ENCODE data around the gene SRMS. TPM values are rescaled to one million over a fixed set of nuclear protein-coding genes. Genes with fewer than 3 reads are reported as not detected.

The SRMS gene
- total RNA-seq, 1 donor from 2014 or later: not detected

DNA sequence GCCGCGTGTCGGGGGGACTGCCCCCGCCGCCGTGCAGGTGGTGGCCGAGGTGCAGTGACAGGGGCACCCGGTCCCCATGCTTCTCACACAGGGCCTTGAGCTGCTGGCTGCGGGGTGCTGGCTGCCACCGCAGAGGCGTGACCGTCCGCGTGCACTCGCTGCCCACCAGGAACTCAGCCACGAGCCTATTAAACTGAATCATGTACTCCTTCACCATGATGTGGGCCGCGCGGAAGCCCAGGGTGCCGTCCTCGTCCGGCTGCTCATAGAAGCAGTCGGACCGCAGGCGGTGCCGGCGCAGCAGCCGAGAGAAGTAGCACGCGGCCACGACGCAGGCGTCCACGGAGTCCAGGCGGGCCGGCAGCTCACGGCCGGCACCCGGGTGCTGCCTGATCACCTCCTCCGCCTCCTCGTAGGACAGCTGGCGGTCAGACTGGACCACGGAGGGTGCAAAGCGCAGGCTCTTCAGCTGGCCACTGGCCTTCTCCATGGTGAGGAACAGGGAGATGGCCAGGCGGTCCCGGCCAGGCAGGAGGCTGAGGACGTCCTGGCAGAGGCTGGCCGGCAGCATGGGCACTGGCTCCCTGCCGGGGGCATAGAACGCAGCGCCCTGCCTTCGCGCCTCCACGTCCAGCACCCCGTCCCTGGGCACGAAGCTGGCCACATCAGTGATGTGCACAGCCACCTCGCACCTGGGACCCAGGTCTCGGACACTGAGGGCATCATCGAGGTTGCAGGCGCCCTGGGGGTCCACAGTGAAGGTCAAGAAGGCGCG lies 16.7 kb upstream of the SRMS start:
- TF ChIP-seq, protein P1, sequence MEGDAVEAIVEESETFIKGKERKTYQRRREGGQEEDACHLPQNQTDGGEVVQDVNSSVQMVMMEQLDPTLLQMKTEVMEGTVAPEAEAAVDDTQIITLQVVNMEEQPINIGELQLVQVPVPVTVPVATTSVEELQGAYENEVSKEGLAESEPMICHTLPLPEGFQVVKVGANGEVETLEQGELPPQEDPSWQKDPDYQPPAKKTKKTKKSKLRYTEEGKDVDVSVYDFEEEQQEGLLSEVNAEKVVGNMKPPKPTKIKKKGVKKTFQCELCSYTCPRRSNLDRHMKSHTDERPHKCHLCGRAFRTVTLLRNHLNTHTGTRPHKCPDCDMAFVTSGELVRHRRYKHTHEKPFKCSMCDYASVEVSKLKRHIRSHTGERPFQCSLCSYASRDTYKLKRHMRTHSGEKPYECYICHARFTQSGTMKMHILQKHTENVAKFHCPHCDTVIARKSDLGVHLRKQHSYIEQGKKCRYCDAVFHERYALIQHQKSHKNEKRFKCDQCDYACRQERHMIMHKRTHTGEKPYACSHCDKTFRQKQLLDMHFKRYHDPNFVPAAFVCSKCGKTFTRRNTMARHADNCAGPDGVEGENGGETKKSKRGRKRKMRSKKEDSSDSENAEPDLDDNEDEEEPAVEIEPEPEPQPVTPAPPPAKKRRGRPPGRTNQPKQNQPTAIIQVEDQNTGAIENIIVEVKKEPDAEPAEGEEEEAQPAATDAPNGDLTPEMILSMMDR (IDR thresholded peaks at IDR 0.05): no peak
- TF ChIP-seq POLR2AphosphoS5 (IDR thresholded peaks at IDR 0.05; ENCODE audit: insufficient read depth in 1 of 2, low read depth in 1 of 2) (no peak), POLR2A (IDR thresholded peaks at IDR 0.05) (no peak)
- H3K4me3 ChIP-seq: no peak overlapping the region
- H3K36me3 ChIP-seq: peaks cover 0 to 47% of the 10 kb centered on the region in 2 donors
- H3K27ac ChIP-seq: no peak overlapping the region
- no peak for DNase-seq (ENCODE audit: extremely low spot score in 2 of 2)
- H3K27me3 ChIP-seq: no peaks in the 10 kb centered on the region
- H3K4me1 ChIP-seq: no peaks in the 10 kb centered on the region
- H3K9me3 ChIP-seq: no peaks in the 10 kb centered on the region
- intact Hi-C loops (cut with DNase I): no loop called here

DNA sequence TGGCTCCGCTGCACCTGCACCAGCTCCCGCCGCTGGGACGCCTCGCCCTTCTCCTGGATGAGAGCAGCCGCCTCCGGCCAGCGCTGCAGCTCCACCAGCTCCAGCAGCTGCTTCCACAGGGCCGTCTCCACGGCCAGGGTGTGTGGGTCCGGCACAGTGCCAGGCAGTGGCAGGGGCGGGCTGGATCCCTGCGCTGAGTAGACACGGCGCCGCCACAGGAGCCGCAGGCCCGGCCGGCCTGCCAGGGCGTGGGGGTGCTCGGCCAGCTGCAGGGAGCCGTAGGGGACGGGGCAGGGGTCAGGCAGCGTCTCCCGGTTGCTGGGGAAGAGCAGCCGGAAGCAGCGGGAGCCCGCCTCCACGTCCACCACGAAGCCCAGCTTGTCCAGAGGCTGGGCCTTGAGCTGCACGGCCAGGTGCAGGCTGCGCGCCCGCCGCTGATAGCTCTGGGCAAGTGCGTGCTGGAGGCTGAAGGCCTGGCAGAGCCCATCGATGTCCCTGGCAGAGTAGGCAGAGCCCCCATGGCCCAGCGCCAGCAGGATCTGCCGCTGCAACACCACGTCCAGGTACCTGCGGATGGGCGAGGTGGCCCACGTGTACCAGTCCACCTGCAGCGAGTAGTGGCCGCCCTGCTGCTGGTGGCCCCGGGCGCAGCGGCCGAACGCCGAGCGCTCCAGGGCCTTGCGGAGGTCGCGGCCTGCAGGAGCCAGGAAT lies 15.8 kb upstream of the SRMS start:
- TF ChIP-seq POLR2A (IDR thresholded peaks at IDR 0.05) (no peak), POLR2AphosphoS5 (IDR thresholded peaks at IDR 0.05; ENCODE audit: insufficient read depth in 1 of 2, low read depth in 1 of 2) (no peak)
- TF ChIP-seq, protein P1 (IDR thresholded peaks at IDR 0.05): no peak
- Histone ChIP-seq H3K27me3 (no peaks in the 10 kb centered on the region), H3K27ac (no peak overlapping the region), H3K9me3 (no peaks in the 10 kb centered on the region), H3K36me3 (peaks cover 0 to 47% of the 10 kb centered on the region in 2 donors), H3K4me1 (no peaks in the 10 kb centered on the region), H3K4me3 (no peak overlapping the region)
- intact Hi-C loops (cut with DNase I): no loop called here
- DNase-seq (ENCODE audit: extremely low spot score in 2 of 2): no peak

DNA sequence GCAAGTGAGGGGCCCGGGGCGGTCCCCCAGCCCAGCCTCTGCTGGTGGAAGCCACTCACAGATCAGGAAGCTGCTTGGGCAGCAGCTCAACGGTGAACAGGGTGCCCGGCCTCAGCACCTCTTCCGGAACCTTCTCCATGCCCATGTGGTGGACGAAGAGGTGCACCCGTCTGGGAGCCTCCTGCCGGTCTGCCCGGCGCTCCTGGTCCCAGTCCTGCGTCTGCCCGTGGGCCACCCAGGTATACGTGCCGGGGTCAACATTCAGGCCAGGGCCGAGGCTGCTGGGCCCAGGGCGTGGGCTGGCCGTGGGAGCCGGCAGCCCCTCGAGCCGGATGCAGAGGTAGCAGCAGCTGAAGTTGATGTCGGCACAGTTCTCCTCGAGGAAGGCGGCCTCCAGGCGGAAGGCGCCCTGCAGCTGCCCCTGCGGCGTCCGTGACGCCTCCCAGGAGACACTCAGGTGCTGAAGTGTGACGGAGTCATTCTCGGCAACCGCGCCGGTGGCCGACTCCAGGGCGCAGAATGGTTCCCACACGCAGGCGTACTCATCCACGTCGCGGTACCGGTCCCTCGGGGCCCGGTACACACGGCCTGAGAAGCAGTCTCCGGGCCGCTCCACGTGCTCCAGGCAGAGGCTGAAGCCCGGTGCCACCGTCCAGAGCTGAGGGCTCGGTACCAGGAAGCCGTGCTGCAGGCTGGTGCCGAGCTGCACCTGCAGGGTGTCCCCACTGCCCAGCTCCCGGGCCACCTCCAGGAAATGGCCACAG lies 15.1 kb upstream of the SRMS start:
- peaks cover 0 to 47% of the 10 kb centered on the region in 2 donors for H3K36me3 ChIP-seq
- TF ChIP-seq POLR2A (IDR thresholded peaks at IDR 0.05): no peak
- no peak for TF ChIP-seq POLR2AphosphoS5 (IDR thresholded peaks at IDR 0.05; ENCODE audit: insufficient read depth in 1 of 2, low read depth in 1 of 2)
- TF ChIP-seq, protein P1 (IDR thresholded peaks at IDR 0.05): no peak
- intact Hi-C loops (cut with DNase I): no loop called here

DNA sequence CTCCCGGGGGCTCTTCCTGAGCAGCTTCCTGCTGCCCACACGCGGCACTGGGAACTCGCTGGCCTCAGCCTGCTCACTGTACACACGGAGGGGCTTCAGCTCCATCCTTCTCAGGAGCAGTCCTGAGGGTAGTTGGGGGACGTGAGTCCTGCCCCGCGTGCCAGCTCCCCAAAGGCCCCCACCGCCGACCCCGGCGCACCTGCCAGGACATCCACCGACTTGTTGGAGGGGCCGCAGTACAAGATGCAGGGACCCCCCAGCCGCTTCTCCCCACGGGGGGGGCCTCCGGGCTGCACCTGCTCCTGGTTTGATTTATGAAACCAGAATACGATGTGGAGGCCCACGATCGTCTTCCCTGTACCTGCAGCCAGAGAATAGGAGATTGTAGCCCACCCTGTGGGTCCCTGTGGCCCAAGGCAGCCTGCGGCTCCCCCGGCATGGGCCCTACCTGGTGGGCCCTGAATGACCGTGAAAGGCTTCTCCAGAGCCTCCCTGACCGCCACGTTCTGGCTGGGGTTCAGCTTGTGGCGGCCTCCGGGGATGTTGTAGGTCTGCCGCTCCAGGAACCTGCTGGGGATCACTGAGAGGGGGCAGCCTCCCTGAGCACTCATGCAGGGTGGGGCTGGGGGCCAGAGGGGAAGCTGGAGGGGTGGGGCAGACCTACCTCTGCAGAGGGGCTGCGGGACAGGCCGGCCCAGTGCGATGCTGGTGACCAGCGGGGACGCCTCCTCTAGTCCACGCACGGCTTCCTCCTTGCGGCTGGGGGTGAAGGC lies 14.3 kb upstream of the SRMS start:
- TF ChIP-seq, protein P1 (IDR thresholded peaks at IDR 0.05): no peak
- TF ChIP-seq POLR2A (IDR thresholded peaks at IDR 0.05): no peak
- TF ChIP-seq POLR2AphosphoS5 (IDR thresholded peaks at IDR 0.05; ENCODE audit: insufficient read depth in 1 of 2, low read depth in 1 of 2): no peak
- H3K9me3 ChIP-seq: no peaks in the 10 kb centered on the region
- no peak overlapping the region for H3K27ac ChIP-seq
- H3K4me1 ChIP-seq: no peaks in the 10 kb centered on the region
- no peak for DNase-seq (ENCODE audit: extremely low spot score in 2 of 2)
- H3K27me3 ChIP-seq: no peaks in the 10 kb centered on the region
- peaks cover 0 to 47% of the 10 kb centered on the region in 2 donors for H3K36me3 ChIP-seq
- intact Hi-C loops (cut with DNase I): no loop called here
- H3K4me3 ChIP-seq: no peak overlapping the region

More for the DNA sequence above, 15.1 kb upstream of the SRMS start:
- H3K9me3 ChIP-seq: no peaks in the 10 kb centered on the region
- H3K27me3 ChIP-seq: no peaks in the 10 kb centered on the region
- H3K27ac ChIP-seq: no peak overlapping the region
- no peak for DNase-seq (ENCODE audit: extremely low spot score in 2 of 2)
- H3K4me3 ChIP-seq: no peak overlapping the region
- H3K4me1 ChIP-seq: no peaks in the 10 kb centered on the region
